WTC11 (cell line): ENCODE measurements around the gene RGP1. TPM values are rescaled to one million over a fixed set of nuclear protein-coding genes. Genes with fewer than 3 reads are reported as not detected.

Experiments used
- ATAC-seq: fragments of 200-7000 bp; cut with Tn5 transposase; 2 replicates; pipeline ENCODE4 v1.10.0; 2021; ENCODE audit warnings: mild to moderate bottlenecking, moderate library complexity
- CTCF ChIA-PET: fragments of 300-600 bp; sonication (Branson Sonifier 250); formaldehyde crosslinking; loops from one replicate; lab custom pipeline; 2021; ENCODE audit warnings: antibody characterized with exemption; lab: Charles Lee
- POLR2A ChIA-PET: fragments of 350-600 bp; sonication (Branson Sonifier 250); formaldehyde crosslinking; loops from one replicate; lab custom pipeline; 2021; ENCODE audit warnings: antibody characterized with exemption; lab: Charles Lee
- DNase-seq: peaks from one replicate; pipeline ENCODE4 v3.0.0; 2021; ENCODE audit warnings: low spot score
- H3K27ac Mint-ChIP-seq: 2 replicates; pipeline ENCODE4 v1.8.0; 2021; ENCODE audit warnings: mixed read lengths
- H3K27me3 Mint-ChIP-seq: 2 replicates; pipeline ENCODE4 v1.8.0; 2021; ENCODE audit warnings: low read depth, mild to moderate bottlenecking, moderate library complexity, mixed read lengths
- H3K36me3 Mint-ChIP-seq: 2 replicates; pipeline ENCODE4 v1.8.0; 2021; ENCODE audit warnings: mixed read lengths
- H3K4me1 Mint-ChIP-seq: 2 replicates; pipeline ENCODE4 v1.8.0; 2022; ENCODE audit warnings: mixed read lengths
- H3K4me3 Mint-ChIP-seq: 2 replicates; pipeline ENCODE4 v1.8.0; 2021; ENCODE audit warnings: mild to moderate bottlenecking, moderate library complexity, mixed read lengths
- H3K9me3 Mint-ChIP-seq: 2 replicates; pipeline ENCODE4 v1.8.0; 2021; ENCODE audit warnings: mixed read lengths
- CBFB ChIP-seq: sonication (generic); formaldehyde crosslinking; IDR thresholded peaks from 2 replicates; pipeline ENCODE4 v1.8.1; 2022; ENCODE audit warnings: mild to moderate bottlenecking, low read depth, missing genetic modification reagents
- CREM ChIP-seq: sonication (generic); formaldehyde crosslinking; IDR thresholded peaks from 2 replicates; pipeline ENCODE4 v1.8.1; 2022; ENCODE audit warnings: mild to moderate bottlenecking, missing genetic modification reagents, moderate library complexity
- CTCF ChIP-seq: fragments of 200-600 bp; IDR thresholded peaks from 2 replicates; pipeline ENCODE4 v1.8.0; 2022; ENCODE audit warnings: antibody characterized with exemption
- FOXK1 ChIP-seq: sonication (generic); formaldehyde crosslinking; IDR thresholded peaks from 2 replicates; pipeline ENCODE4 v1.8.0; 2022; ENCODE audit warnings: mild to moderate bottlenecking, moderate library complexity, missing genetic modification reagents
- JUN ChIP-seq: sonication (generic); formaldehyde crosslinking; IDR thresholded peaks from 2 replicates; pipeline ENCODE4 v1.8.0; 2023; ENCODE audit warnings: mild to moderate bottlenecking, missing genetic modification reagents
- NFATC4 ChIP-seq: fragments of 250-450 bp; sonication (Bioruptor Pico); IDR thresholded peaks from 2 replicates; pipeline ENCODE4 v1.9.0; 2021; ENCODE audit warnings: mild to moderate bottlenecking
- NFE2L1 ChIP-seq: sonication (generic); formaldehyde crosslinking; IDR thresholded peaks from 2 replicates; pipeline ENCODE4 v1.8.1; 2023; ENCODE audit warnings: missing genetic modification reagents
- PRRX2 ChIP-seq: fragments of 250-450 bp; sonication (Bioruptor Pico); IDR thresholded peaks from 2 replicates; pipeline ENCODE4 v1.8.0; 2021; ENCODE audit warnings: mild to moderate bottlenecking
- SMAD3 ChIP-seq: sonication (generic); formaldehyde crosslinking; IDR thresholded peaks from 2 replicates; pipeline ENCODE4 v1.8.0; 2022; ENCODE audit warnings: missing genetic modification reagents, mild to moderate bottlenecking, borderline replicate concordance
- ZNF232 ChIP-seq: sonication (generic); formaldehyde crosslinking; IDR thresholded peaks from 2 replicates; pipeline ENCODE4 v1.8.0; 2022; ENCODE audit warnings: mild to moderate bottlenecking, missing genetic modification reagents
- ZNF317 ChIP-seq: sonication (generic); formaldehyde crosslinking; IDR thresholded peaks from 2 replicates; pipeline ENCODE4 v1.8.1; 2023; ENCODE audit warnings: low read depth, mild to moderate bottlenecking, moderate library complexity, missing genetic modification reagents, borderline replicate concordance
- total RNA-seq: library from RNA; stranded (reverse); gene quantifications from 3 replicates; pipeline ENCODE4 v1.2.3, GENCODE V29; 2021
- TF ChIP-seq, protein P1 (sequence below): sonication (generic); formaldehyde crosslinking; IDR thresholded peaks from 2 replicates; pipeline ENCODE4 v1.8.1; 2022; ENCODE audit warnings: low read depth, mild to moderate bottlenecking, moderate library complexity, missing genetic modification reagents, borderline replicate concordance
- TF ChIP-seq, protein P2 (sequence below): sonication (generic); formaldehyde crosslinking; IDR thresholded peaks from 2 replicates; pipeline ENCODE4 v1.8.1; 2023; ENCODE audit warnings: mild to moderate bottlenecking, missing genetic modification reagents, moderate library complexity
- TF ChIP-seq, protein P3 (sequence below): sonication (generic); formaldehyde crosslinking; IDR thresholded peaks from 2 replicates; pipeline ENCODE4 v1.8.0; 2022; ENCODE audit warnings: missing genetic modification reagents

The RGP1 gene
- total RNA-seq, 1 experiment from 2014 or later = 30.0 TPM

DNA sequence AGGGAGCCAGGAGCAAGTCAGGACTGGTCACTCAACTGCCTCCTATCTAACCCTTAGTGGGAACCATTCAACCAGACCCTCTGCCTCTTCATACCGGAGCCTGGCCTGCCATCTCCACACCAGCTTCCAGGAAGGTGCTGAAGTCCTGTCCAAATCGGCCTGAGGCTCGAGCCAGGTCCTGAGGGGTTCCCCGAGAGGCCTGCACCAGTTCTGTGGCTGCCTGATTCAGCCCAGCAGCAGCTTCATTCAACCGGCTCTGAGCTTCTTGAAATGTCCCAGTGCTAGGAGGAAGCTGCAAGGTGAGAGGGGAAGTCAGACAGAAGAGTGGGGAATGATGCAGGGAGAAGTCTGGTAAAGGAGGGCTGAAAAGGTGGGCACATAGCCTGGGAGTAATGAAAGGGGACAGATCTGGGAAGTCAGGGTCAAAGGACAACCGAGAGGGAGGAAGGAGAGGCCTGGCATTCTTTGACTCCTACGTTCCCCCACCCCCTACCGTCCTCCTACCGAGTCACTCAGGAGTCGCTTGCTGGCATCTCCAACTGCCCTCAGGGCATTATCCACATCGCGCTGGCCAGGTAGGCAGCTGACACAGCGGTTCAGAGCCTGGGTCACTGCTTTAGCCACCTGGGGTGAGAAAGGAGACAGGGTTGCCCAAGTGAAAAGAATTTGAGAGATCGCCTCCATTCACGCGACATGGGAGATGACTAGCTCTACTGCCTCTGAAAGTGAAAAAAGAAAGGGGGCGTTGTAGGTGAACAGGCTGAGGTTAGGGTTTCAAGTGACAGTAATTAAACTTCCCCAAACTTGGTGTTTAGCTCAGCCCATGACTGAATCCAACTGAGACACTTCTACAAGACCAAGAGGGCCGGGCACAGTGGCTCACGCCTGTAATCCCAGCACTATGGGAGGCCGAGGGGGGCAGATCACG lies 37.3 kb upstream of the RGP1 start:
- CTCF ChIA-PET = interaction anchor here (1.1 to 4.1 kb wide), 9 partner anchors 15 to 101 kb away, joined by 3 to 29 read pairs (median 5); partner anchors contain the start of genes CREB3 and TLN1
- Mint-ChIP-seq H3K4me1 (no peaks in the 10 kb centered on the region), H3K9me3 (no peaks in the 10 kb centered on the region), H3K36me3 (peaks cover 83% of the 10 kb centered on the region), H3K4me3 (no peak overlapping the region), H3K27me3 (no peaks in the 10 kb centered on the region), H3K27ac (no peak overlapping the region)
- no peak for TF ChIP-seq FOXK1 (CRISPR knock-in tag)
- no peak for TF ChIP-seq ZNF232 (CRISPR knock-in tag)
- no peak for TF ChIP-seq PRRX2
- TF ChIP-seq, protein P1, sequence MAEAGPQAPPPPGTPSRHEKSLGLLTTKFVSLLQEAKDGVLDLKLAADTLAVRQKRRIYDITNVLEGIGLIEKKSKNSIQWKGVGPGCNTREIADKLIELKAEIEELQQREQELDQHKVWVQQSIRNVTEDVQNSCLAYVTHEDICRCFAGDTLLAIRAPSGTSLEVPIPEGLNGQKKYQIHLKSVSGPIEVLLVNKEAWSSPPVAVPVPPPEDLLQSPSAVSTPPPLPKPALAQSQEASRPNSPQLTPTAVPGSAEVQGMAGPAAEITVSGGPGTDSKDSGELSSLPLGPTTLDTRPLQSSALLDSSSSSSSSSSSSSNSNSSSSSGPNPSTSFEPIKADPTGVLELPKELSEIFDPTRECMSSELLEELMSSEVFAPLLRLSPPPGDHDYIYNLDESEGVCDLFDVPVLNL (CRISPR knock-in tag) = no peak
- no peak for TF ChIP-seq SMAD3 (CRISPR knock-in tag)
- POLR2A ChIA-PET = no interaction called here
- DNase-seq = no peak
- ATAC-seq = no peak

- H3K4me1 Mint-ChIP-seq = no peaks in the 10 kb centered on the region
- TF ChIP-seq NFE2L1 (CRISPR knock-in tag) = no peak
- 0 out of 2 replicates have a peak, but pooled peaks have one; percentile 20 for TF ChIP-seq CTCF
- ATAC-seq = no peak
- CTCF ChIA-PET = interaction anchor here (0.7 to 4.1 kb wide), 14 partner anchors 13 to 102 kb away, joined by 3 to 29 read pairs (median 4); partner anchors contain the start of genes ARHGEF39, CREB3 and TLN1
- peak; percentile 35 for DNase-seq
- H3K4me3 Mint-ChIP-seq = no peak overlapping the region
- H3K36me3 Mint-ChIP-seq = peaks cover 83% of the 10 kb centered on the region
- POLR2A ChIA-PET = interaction anchor here (0.6 kb wide), 1 partner anchor 23 kb away, joined by 3 read pairs; no protein-coding TSS in a partner anchor
- no peaks in the 10 kb centered on the region for H3K27me3 Mint-ChIP-seq
- no peaks in the 10 kb centered on the region for H3K9me3 Mint-ChIP-seq
- H3K27ac Mint-ChIP-seq = 0 out of 2 replicates have a peak overlapping the region, but pooled peaks have one; percentile 32
These were observed 36.2 kb upstream of the RGP1 start for GRCh38 chr9:35712762-35713400.

GRCh38 chr9:35713578-35713977 lies 35.5 kb upstream of the RGP1 start:
- POLR2A ChIA-PET = no interaction called here
- Mint-ChIP-seq H3K9me3 (no peaks in the 10 kb centered on the region), H3K27ac (no peak overlapping the region), H3K4me3 (no peak overlapping the region), H3K27me3 (no peaks in the 10 kb centered on the region), H3K36me3 (peaks cover 83% of the 10 kb centered on the region), H3K4me1 (no peaks in the 10 kb centered on the region)
- CTCF ChIA-PET = interaction anchor here (0.8 to 4.1 kb wide), 8 partner anchors 14 to 66 kb away, joined by 3 to 29 read pairs (median 6); partner anchors contain the start of genes ARHGEF39, CREB3 and TLN1
- DNase-seq (no peak), ATAC-seq (no peak)
- TF ChIP-seq ZNF317 (CRISPR knock-in tag) (no peak), NFATC4 (CRISPR knock-in tag) (no peak), JUN (CRISPR knock-in tag) (no peak), CREM (no peak), CBFB (CRISPR knock-in tag) (no peak), NFE2L1 (CRISPR knock-in tag) (no peak)
- TF ChIP-seq, protein P2, sequence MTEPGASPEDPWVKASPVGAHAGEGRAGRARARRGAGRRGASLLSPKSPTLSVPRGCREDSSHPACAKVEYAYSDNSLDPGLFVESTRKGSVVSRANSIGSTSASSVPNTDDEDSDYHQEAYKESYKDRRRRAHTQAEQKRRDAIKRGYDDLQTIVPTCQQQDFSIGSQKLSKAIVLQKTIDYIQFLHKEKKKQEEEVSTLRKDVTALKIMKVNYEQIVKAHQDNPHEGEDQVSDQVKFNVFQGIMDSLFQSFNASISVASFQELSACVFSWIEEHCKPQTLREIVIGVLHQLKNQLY (CRISPR knock-in tag) = no peak
- TF ChIP-seq, protein P3, sequence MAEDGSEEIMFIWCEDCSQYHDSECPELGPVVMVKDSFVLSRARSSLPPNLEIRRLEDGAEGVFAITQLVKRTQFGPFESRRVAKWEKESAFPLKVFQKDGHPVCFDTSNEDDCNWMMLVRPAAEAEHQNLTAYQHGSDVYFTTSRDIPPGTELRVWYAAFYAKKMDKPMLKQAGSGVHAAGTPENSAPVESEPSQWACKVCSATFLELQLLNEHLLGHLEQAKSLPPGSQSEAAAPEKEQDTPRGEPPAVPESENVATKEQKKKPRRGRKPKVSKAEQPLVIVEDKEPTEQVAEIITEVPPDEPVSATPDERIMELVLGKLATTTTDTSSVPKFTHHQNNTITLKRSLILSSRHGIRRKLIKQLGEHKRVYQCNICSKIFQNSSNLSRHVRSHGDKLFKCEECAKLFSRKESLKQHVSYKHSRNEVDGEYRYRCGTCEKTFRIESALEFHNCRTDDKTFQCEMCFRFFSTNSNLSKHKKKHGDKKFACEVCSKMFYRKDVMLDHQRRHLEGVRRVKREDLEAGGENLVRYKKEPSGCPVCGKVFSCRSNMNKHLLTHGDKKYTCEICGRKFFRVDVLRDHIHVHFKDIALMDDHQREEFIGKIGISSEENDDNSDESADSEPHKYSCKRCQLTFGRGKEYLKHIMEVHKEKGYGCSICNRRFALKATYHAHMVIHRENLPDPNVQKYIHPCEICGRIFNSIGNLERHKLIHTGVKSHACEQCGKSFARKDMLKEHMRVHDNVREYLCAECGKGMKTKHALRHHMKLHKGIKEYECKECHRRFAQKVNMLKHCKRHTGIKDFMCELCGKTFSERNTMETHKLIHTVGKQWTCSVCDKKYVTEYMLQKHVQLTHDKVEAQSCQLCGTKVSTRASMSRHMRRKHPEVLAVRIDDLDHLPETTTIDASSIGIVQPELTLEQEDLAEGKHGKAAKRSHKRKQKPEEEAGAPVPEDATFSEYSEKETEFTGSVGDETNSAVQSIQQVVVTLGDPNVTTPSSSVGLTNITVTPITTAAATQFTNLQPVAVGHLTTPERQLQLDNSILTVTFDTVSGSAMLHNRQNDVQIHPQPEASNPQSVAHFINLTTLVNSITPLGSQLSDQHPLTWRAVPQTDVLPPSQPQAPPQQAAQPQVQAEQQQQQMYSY (CRISPR knock-in tag) = no peak
